T-helper 2 cell (primary cell): Measurements from ENCODE around the gene TLR5.

Experiments
- DNase-seq, 5 experiments: peaks; one replicate each; pipeline versions ENCODE4 v3.0.0 to v3.0.0-alpha.2; 2012 to 2022

TLR5 gene

GRCh38 chr1:223062177-223062576 lies 80.9 kb downstream of the TLR5 start:
- no peak for DNase-seq

GRCh38 chr1:223059526-223059925 lies 83.5 kb downstream of the TLR5 start:
- no peak for DNase-seq
